HepG2 (cell line): ENCODE data around the gene MRPL18. TPM values are rescaled to one million over a fixed set of nuclear protein-coding genes. Genes with fewer than 3 reads are reported as not detected.

ENCODE experiments used
- MAFK ChIP-seq, 2 experiments: IDR thresholded peaks in 1 of 2; conservative IDR thresholded peaks in 1 of 2; 2 replicates each; pipeline ENCODE4 v1.6.1; 2011; ENCODE audit warnings: improper control_type of control experiment in 2 of 2, low read length in 2 of 2
- SP5 ChIP-seq: IDR thresholded peaks from 2 replicates; pipeline ENCODE4 v1.6.1; 2016; ENCODE audit warnings: low read depth, borderline replicate concordance
- ZNF234 ChIP-seq: sonication (generic); formaldehyde crosslinking; conservative IDR thresholded peaks from 2 replicates; pipeline ENCODE4 v1.5.1; 2020; ENCODE audit warnings: mild to moderate bottlenecking, missing genetic modification reagents
- ZNF563 ChIP-seq: sonication (generic); formaldehyde crosslinking; IDR thresholded peaks from 2 replicates; pipeline ENCODE4 v1.8.0; 2022; ENCODE audit warnings: mild to moderate bottlenecking, moderate library complexity, missing genetic modification reagents
- ZNF652 ChIP-seq: IDR thresholded peaks from 2 replicates; pipeline ENCODE4 v1.6.1; 2016; ENCODE audit warnings: low read depth, borderline replicate concordance
- polyA plus RNA-seq, 8 experiments: library from polyadenylated mRNA; depleted of rRNA in 3 of 8; stranded (reverse) in 7 of 8; unstranded in 1 of 8; fragments of >200 nt; fragmentation: Illumina TruSeq in 4 of 8; extraction: Trizol in 4 of 8; gene quantifications; 2 replicates each; pipeline versions ENCODE4 v1.2.1 to v1.2.3, GENCODE V29; 2011 to 2016; ENCODE audit warnings: low read depth in 4 of 8, missing spikeins in 1 of 8, mixed read lengths in 1 of 8; ENCODE audit not compliant: insufficient read depth in 1 of 8
- total RNA-seq, 5 experiments: library from RNA; depleted of rRNA; stranded (reverse); fragments of >200 nt; fragmentation: Illumina TruSeq; extraction: Trizol; gene quantifications; 2 replicates each; pipeline ENCODE4 v1.2.3, GENCODE V29; 2016; ENCODE audit warnings: low read depth in 1 of 5
- TF ChIP-seq, protein P1 (sequence below): sonication (generic); formaldehyde crosslinking; IDR thresholded peaks from 2 replicates; pipeline ENCODE4 v1.4.0; 2020; ENCODE audit warnings: mild to moderate bottlenecking, missing genetic modification reagents, borderline replicate concordance
- TF ChIP-seq, protein P2 (sequence below): sonication (generic); formaldehyde crosslinking; IDR thresholded peaks from 2 replicates; pipeline ENCODE4 v1.5.0; 2020; ENCODE audit warnings: mild to moderate bottlenecking, missing genetic modification reagents, borderline replicate concordance
- TF ChIP-seq, protein P3 (sequence below), 2 experiments: fragments of 450-650 bp in 1 of 2; sonication (generic) in 1 of 2; formaldehyde crosslinking in 1 of 2; IDR thresholded peaks; 2 replicates each; pipeline versions ENCODE4 v1.6.1 to v1.8.0; 2016 to 2022; ENCODE audit warnings: antibody characterized with exemption in 1 of 2, mild to moderate bottlenecking in 1 of 2, missing genetic modification reagents in 1 of 2

The MRPL18 gene
- total and polyA plus RNA-seq, 2 of the 13 experiments (the other 11 are each of a cell fraction or from before 2014, with no cell fraction given), result 85.6 to 176 TPM

DNA sequence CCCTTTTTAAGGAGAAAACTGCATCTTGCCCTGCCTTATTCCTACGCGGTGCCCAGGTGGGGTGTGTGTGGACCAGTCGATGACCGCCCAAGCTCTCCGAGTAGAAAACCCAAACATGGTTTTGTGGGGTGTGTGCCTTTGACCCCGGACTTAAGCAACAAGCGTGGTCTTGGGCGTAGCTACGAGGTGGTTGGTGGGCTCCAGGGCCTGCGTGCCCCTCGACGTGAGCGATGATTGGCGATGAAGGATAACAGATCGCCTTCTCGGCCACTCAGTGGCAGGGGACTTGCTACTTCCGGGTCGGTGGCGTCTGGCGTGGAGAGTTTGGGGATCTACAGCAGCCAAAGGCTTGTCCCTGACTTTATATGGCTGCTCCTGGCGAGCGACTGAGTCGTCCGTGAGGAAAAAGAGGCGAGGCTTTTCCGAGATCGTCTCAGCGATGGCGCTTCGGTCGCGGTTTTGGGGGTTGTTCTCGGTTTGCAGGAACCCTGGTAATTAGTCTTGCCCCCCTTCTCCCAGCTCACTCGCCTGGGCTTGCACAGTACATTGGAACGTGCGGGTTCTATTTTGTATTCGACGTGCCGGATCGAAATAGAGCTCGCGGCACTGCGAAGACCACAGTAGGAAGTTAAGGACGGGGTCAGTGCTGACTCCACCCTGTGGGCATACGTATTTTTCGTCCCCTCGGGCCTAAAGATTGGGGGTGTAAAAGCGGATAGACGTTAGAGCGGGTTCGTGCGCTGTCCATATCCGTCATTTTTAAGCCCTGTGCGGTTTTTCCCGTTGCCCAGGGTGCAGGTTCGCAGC lies at the start of gene MRPL18 (continued):
- TF ChIP-seq, protein P1, sequence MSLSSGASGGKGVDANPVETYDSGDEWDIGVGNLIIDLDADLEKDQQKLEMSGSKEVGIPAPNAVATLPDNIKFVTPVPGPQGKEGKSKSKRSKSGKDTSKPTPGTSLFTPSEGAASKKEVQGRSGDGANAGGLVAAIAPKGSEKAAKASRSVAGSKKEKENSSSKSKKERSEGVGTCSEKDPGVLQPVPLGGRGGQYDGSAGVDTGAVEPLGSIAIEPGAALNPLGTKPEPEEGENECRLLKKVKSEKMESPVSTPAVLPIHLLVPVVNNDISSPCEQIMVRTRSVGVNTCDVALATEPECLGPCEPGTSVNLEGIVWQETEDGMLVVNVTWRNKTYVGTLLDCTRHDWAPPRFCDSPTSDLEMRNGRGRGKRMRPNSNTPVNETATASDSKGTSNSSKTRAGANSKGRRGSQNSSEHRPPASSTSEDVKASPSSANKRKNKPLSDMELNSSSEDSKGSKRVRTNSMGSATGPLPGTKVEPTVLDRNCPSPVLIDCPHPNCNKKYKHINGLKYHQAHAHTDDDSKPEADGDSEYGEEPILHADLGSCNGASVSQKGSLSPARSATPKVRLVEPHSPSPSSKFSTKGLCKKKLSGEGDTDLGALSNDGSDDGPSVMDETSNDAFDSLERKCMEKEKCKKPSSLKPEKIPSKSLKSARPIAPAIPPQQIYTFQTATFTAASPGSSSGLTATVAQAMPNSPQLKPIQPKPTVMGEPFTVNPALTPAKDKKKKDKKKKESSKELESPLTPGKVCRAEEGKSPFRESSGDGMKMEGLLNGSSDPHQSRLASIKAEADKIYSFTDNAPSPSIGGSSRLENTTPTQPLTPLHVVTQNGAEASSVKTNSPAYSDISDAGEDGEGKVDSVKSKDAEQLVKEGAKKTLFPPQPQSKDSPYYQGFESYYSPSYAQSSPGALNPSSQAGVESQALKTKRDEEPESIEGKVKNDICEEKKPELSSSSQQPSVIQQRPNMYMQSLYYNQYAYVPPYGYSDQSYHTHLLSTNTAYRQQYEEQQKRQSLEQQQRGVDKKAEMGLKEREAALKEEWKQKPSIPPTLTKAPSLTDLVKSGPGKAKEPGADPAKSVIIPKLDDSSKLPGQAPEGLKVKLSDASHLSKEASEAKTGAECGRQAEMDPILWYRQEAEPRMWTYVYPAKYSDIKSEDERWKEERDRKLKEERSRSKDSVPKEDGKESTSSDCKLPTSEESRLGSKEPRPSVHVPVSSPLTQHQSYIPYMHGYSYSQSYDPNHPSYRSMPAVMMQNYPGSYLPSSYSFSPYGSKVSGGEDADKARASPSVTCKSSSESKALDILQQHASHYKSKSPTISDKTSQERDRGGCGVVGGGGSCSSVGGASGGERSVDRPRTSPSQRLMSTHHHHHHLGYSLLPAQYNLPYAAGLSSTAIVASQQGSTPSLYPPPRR, result no peak
- TF ChIP-seq, protein P2, sequence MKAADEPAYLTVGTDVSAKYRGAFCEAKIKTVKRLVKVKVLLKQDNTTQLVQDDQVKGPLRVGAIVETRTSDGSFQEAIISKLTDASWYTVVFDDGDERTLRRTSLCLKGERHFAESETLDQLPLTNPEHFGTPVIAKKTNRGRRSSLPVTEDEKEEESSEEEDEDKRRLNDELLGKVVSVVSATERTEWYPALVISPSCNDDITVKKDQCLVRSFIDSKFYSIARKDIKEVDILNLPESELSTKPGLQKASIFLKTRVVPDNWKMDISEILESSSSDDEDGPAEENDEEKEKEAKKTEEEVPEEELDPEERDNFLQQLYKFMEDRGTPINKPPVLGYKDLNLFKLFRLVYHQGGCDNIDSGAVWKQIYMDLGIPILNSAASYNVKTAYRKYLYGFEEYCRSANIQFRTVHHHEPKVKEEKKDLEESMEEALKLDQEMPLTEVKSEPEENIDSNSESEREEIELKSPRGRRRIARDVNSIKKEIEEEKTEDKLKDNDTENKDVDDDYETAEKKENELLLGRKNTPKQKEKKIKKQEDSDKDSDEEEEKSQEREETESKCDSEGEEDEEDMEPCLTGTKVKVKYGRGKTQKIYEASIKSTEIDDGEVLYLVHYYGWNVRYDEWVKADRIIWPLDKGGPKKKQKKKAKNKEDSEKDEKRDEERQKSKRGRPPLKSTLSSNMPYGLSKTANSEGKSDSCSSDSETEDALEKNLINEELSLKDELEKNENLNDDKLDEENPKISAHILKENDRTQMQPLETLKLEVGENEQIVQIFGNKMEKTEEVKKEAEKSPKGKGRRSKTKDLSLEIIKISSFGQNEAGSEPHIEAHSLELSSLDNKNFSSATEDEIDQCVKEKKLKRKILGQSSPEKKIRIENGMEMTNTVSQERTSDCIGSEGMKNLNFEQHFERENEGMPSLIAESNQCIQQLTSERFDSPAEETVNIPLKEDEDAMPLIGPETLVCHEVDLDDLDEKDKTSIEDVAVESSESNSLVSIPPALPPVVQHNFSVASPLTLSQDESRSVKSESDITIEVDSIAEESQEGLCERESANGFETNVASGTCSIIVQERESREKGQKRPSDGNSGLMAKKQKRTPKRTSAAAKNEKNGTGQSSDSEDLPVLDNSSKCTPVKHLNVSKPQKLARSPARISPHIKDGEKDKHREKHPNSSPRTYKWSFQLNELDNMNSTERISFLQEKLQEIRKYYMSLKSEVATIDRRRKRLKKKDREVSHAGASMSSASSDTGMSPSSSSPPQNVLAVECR, result peak; percentile 45; the same call in 1 of the 2 replicates
- TF ChIP-seq ZNF234 (CRISPR knock-in tag) (no peak), ZNF652 (no peak), MAFK (conservative IDR thresholded peaks at IDR 0.05 in 1 of 2, IDR thresholded peaks at IDR 0.05 in 1 of 2; ENCODE audit: low read length in 2 of 2) (0 out of 4 replicates have a peak, but pooled peaks of 1 of the 2 experiments have one; percentile 7), ZNF563 (no peak; the same call in 1 of the 2 replicates), SP5 (CRISPR knock-in tag) (no peak)
- TF ChIP-seq, protein P3, sequence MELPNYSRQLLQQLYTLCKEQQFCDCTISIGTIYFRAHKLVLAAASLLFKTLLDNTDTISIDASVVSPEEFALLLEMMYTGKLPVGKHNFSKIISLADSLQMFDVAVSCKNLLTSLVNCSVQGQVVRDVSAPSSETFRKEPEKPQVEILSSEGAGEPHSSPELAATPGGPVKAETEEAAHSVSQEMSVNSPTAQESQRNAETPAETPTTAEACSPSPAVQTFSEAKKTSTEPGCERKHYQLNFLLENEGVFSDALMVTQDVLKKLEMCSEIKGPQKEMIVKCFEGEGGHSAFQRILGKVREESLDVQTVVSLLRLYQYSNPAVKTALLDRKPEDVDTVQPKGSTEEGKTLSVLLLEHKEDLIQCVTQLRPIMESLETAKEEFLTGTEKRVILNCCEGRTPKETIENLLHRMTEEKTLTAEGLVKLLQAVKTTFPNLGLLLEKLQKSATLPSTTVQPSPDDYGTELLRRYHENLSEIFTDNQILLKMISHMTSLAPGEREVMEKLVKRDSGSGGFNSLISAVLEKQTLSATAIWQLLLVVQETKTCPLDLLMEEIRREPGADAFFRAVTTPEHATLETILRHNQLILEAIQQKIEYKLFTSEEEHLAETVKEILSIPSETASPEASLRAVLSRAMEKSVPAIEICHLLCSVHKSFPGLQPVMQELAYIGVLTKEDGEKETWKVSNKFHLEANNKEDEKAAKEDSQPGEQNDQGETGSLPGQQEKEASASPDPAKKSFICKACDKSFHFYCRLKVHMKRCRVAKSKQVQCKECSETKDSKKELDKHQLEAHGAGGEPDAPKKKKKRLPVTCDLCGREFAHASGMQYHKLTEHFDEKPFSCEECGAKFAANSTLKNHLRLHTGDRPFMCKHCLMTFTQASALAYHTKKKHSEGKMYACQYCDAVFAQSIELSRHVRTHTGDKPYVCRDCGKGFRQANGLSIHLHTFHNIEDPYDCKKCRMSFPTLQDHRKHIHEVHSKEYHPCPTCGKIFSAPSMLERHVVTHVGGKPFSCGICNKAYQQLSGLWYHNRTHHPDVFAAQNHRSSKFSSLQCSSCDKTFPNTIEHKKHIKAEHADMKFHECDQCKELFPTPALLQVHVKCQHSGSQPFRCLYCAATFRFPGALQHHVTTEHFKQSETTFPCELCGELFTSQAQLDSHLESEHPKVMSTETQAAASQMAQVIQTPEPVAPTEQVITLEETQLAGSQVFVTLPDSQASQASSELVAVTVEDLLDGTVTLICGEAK (IDR thresholded peaks at IDR 0.05), result no peak
- TF ChIP-seq, protein P3 (CRISPR knock-in tag; IDR thresholded peaks at IDR 0.05), result 0 out of 2 replicates have a peak, but pooled peaks have one; percentile 14
